HepG2 (cell line): ENCODE results near the gene AREL1. TPM values are rescaled to one million over a fixed set of nuclear protein-coding genes. Genes with fewer than 3 reads are reported as not detected.

Experiments used
- ATAC-seq: fragments of 200-7000 bp; cut with Tn5 transposase; 3 replicates; pipeline ENCODE4 v1.9.1; 2020; ENCODE audit warnings: mild to moderate bottlenecking, moderate library complexity
- BruUV-seq: library from RNA; stranded (reverse); fragments of 400-500 nt; replicated peaks from 2 replicates; lab custom pipeline; 2021; lab: Mats Ljungman, UMichigan
- CTCF ChIA-PET: fragments of 300-600 bp; formaldehyde crosslinking; extraction: SDS; loops from one replicate; lab custom pipeline; 2021; ENCODE audit warnings: low total read pairs, inconsistent platforms, low intra/inter-chr PET ratio; lab: Yijun Ruan, JAX
- POLR2A ChIA-PET: fragments of 350-600 bp; sonication (Branson Sonifier 250); formaldehyde crosslinking; loops from one replicate; lab custom pipeline; 2020; ENCODE audit warnings: antibody characterized with exemption, inconsistent platforms; lab: Yijun Ruan, JAX
- DNase-seq: peaks from one replicate; pipeline ENCODE4 v3.0.0-alpha.2; 2015; ENCODE audit warnings: low spot score
- FAIRE-seq: peaks from 3 replicates; lab custom pipeline; 2011; peaks lifted over from hg19 to GRCh38; lab: Jason Lieb, UNC
- H2AFZ ChIP-seq: one replicate; pipeline ENCODE4 v1.6.1; 2011; ENCODE audit warnings: low read length, inconsistent platforms
- H3K27ac ChIP-seq: fragments of 300-600 bp; 3 replicates; pipeline ENCODE4 v1.8.0; 2011; ENCODE audit warnings: mixed run types, mild to moderate bottlenecking, mixed read lengths, low read length, inconsistent platforms; ENCODE audit not compliant: insufficient read depth; ENCODE audit errors: extremely low read length
- H3K27me3 ChIP-seq, 2 experiments: fragments of 200-600 bp in 1 of 2; 2 replicates in 1 of 2; 3 replicates in 1 of 2; pipeline versions ENCODE4 v1.6.0 to v1.8.0; 2011; ENCODE audit warnings: low read length in 2 of 2, mild to moderate bottlenecking in 2 of 2, moderate library complexity in 2 of 2, inconsistent platforms in 1 of 2; ENCODE audit not compliant: insufficient read depth in 2 of 2, control insufficient read depth in 1 of 2
- H3K36me3 ChIP-seq, 2 experiments: fragments of 200-600 bp in 1 of 2; replicated peaks in 1 of 2; 2 replicates in 1 of 2; 3 replicates in 1 of 2; pipeline versions ENCODE4 v1.5.1 to v1.8.0; 2011; ENCODE audit warnings: low read length in 2 of 2, inconsistent platforms in 1 of 2; ENCODE audit not compliant: insufficient read depth in 2 of 2, control insufficient read depth in 1 of 2
- H3K4me1 ChIP-seq: 2 replicates; pipeline ENCODE4 v1.5.1; 2012; ENCODE audit warnings: low read length, inconsistent platforms; ENCODE audit not compliant: insufficient read depth
- H3K4me2 ChIP-seq: 2 replicates; pipeline ENCODE4 v1.6.0; 2011; ENCODE audit warnings: low read depth, low read length, inconsistent platforms
- H3K4me3 ChIP-seq, 3 experiments: fragments of 200-600 bp in 1 of 3; sonication (generic), shearing (Covaris generic) in 1 of 3; replicated peaks in 1 of 3; 2 replicates each; pipeline ENCODE4 v1.5.1; 2011 to 2016; ENCODE audit warnings: low read length in 3 of 3, inconsistent platforms in 2 of 3, low read depth in 2 of 3, mild to moderate bottlenecking in 2 of 3, control low read depth in 1 of 3, mixed read lengths in 1 of 3; ENCODE audit not compliant: insufficient read depth in 1 of 3
- H3K79me2 ChIP-seq: one replicate; pipeline ENCODE4 v1.6.1; 2011; ENCODE audit warnings: low read length, inconsistent platforms; ENCODE audit not compliant: insufficient read depth
- H3K9ac ChIP-seq: 2 replicates; pipeline ENCODE4 v1.6.0; 2011; ENCODE audit warnings: mild to moderate bottlenecking, low read depth, low read length, inconsistent platforms; ENCODE audit not compliant: insufficient read depth
- H3K9me3 ChIP-seq: 2 replicates; pipeline ENCODE4 v1.5.1; 2012; ENCODE audit warnings: mild to moderate bottlenecking, low read length
- H4K20me1 ChIP-seq: 2 replicates; pipeline ENCODE4 v1.6.0; 2011; ENCODE audit warnings: inconsistent platforms, mild to moderate bottlenecking, low read length, moderate library complexity; ENCODE audit not compliant: insufficient read depth
- JDP2 ChIP-seq: sonication (generic); formaldehyde crosslinking; IDR thresholded peaks from 2 replicates; pipeline ENCODE4 v1.8.1; 2022; ENCODE audit warnings: missing genetic modification reagents, borderline replicate concordance
- LBX2 ChIP-seq: sonication (generic); formaldehyde crosslinking; IDR thresholded peaks from 2 replicates; pipeline ENCODE4 v1.5.0; 2020; ENCODE audit warnings: missing genetic modification reagents, mild to moderate bottlenecking, borderline replicate concordance
- NFKB2 ChIP-seq: sonication (generic); formaldehyde crosslinking; IDR thresholded peaks from 2 replicates; pipeline ENCODE4 v1.4.0; 2020; ENCODE audit warnings: missing genetic modification reagents, borderline replicate concordance
- SSRP1 ChIP-seq: IDR thresholded peaks from 2 replicates; pipeline ENCODE4 v1.6.1; 2016; ENCODE audit warnings: control low read depth
- ZNF121 ChIP-seq: sonication (generic); formaldehyde crosslinking; IDR thresholded peaks from 2 replicates; pipeline ENCODE4 v1.5.0; 2020; ENCODE audit warnings: mild to moderate bottlenecking, missing genetic modification reagents
- ZUFSP ChIP-seq: sonication (generic); formaldehyde crosslinking; IDR thresholded peaks from 2 replicates; pipeline ENCODE4 v1.9.0; 2021; ENCODE audit warnings: missing genetic modification reagents, mild to moderate bottlenecking, borderline replicate concordance
- WGBS: methylation state at CpG from one replicate; pipeline ENCODE4 v1.1.6; 2017; ENCODE audit warnings: low lambda C conversion rate; 5-methylcytosine and 5-hydroxymethylcytosine counted together
- in situ Hi-C: cut with HindIII; loops from 2 replicates; pipeline ENCODE4 v1.10.0; 2017; ENCODE audit warnings: low pct_unique_long_range_greater_than_20kb; ENCODE audit not compliant: extremely low pct_ligation_motif_present
- intact Hi-C: fragments of 100-400 bp; cut with micrococcal nuclease; formaldehyde crosslinking; loops from one replicate; pipeline ENCODE4 v1.10.0; 2022; ENCODE audit not compliant: unreplicated experiment
- polyA plus RNA-seq, 8 experiments: library from polyadenylated mRNA; depleted of rRNA in 3 of 8; stranded (reverse) in 7 of 8; unstranded in 1 of 8; fragments of >200 nt; fragmentation: Illumina TruSeq in 4 of 8; extraction: Trizol in 4 of 8; gene quantifications; 2 replicates each; pipeline versions ENCODE4 v1.2.1 to v1.2.3, GENCODE V29; 2011 to 2016; ENCODE audit warnings: low read depth in 4 of 8, missing spikeins in 1 of 8, mixed read lengths in 1 of 8; ENCODE audit not compliant: insufficient read depth in 1 of 8
- total RNA-seq, 5 experiments: library from RNA; depleted of rRNA; stranded (reverse); fragments of >200 nt; fragmentation: Illumina TruSeq; extraction: Trizol; gene quantifications; 2 replicates each; pipeline ENCODE4 v1.2.3, GENCODE V29; 2016; ENCODE audit warnings: low read depth in 1 of 5

AREL1 gene
- total and polyA plus RNA-seq, 2 of the 13 experiments (the other 11 are each of a cell fraction or from before 2014, with no cell fraction given): 21.3 to 25.4 TPM

- H3K27ac ChIP-seq: no peak overlapping the region
- H2AFZ ChIP-seq: no peak overlapping the region
- DNase-seq: no peak
- no peak overlapping the region for H3K4me3 ChIP-seq
- intact Hi-C loops (no loop called here), in situ Hi-C loops (no loop called here)
- no peaks in the 10 kb centered on the region for H3K9me3 ChIP-seq
- H3K27me3 ChIP-seq: no peaks in the 10 kb centered on the region
- H4K20me1 ChIP-seq: no peaks in the 10 kb centered on the region
- no peak for FAIRE-seq
- no peak for TF ChIP-seq NFKB2 (CRISPR knock-in tag)
- peak; percentile 66 for TF ChIP-seq ZNF121 (CRISPR knock-in tag)
- H3K36me3 ChIP-seq: peaks cover 1 to 9% of the 10 kb centered on the region in 2 experiments; a peak in 4 of 5 replicates
- H3K4me2 ChIP-seq: no peak overlapping the region
- no peaks in the 10 kb centered on the region for H3K4me1 ChIP-seq
- BruUV-seq: TSS peak; percentile 29
- 82% methylated on average over 8 of the region's 8 CpGs for WGBS
- POLR2A ChIA-PET: no interaction called here
- ATAC-seq: no peak
- no peaks in the 10 kb centered on the region for H3K79me2 ChIP-seq
- CTCF ChIA-PET: no interaction called here
- no peak overlapping the region for H3K9ac ChIP-seq
These were observed 26.6 kb upstream of the AREL1 start for GRCh38 chr14:74739293-74740030.

GRCh38 chr14:74737753-74738325, 25.0 kb upstream of the AREL1 start:
- no peak overlapping the region for H3K4me2 ChIP-seq
- FAIRE-seq: no peak
- ATAC-seq: no peak
- H3K4me3 ChIP-seq: no peak overlapping the region
- ChIA-PET CTCF (no interaction called here), POLR2A (no interaction called here)
- H3K9me3 ChIP-seq: no peaks in the 10 kb centered on the region
- 99% methylated on average over 4 of the region's 4 CpGs for WGBS
- no peak overlapping the region for H3K9ac ChIP-seq
- peaks cover 2 to 21% of the 10 kb centered on the region in 2 experiments for H3K36me3 ChIP-seq
- H3K27me3 ChIP-seq: no peaks in the 10 kb centered on the region
- no peaks in the 10 kb centered on the region for H3K79me2 ChIP-seq
- no peak overlapping the region for H3K27ac ChIP-seq
- no peaks in the 10 kb centered on the region for H4K20me1 ChIP-seq
- in situ Hi-C loops: no loop called here
- H2AFZ ChIP-seq: no peak overlapping the region
- intact Hi-C loops: no loop called here
- no peaks in the 10 kb centered on the region for H3K4me1 ChIP-seq
- no TSS peak for BruUV-seq
- no peak for DNase-seq
- TF ChIP-seq SSRP1 (CRISPR knock-in tag) (no peak), LBX2 (CRISPR knock-in tag) (no peak), ZUFSP (CRISPR knock-in tag) (no peak), JDP2 (no peak)
